DMS79 (cell line): Measurements from ENCODE around the gene PGA4.
"Not testable (repeated sequence)": the region's sequence is repeated elsewhere in the genome, so short reads cannot be mapped to it uniquely, and the experiment has no call there.

Experiments
- DNase-seq: peaks from one replicate; lab custom pipeline; 2025; lab: John Stamatoyannopoulos, UW

The PGA4 gene

GRCh38 chr11:61204502-61205059 is 17.6 kb upstream of the PGA4 start:
- DNase-seq, result not testable (repeated sequence)

- not testable (repeated sequence) for DNase-seq
Observed at GRCh38 chr11:61207636-61208310, 14.4 kb upstream of the PGA4 start.

GRCh38 chr11:61210629-61211028 is 11.5 kb upstream of the PGA4 start:
- not testable (repeated sequence) for DNase-seq

GRCh38 chr11:61211327-61211952 is 10.7 kb upstream of the PGA4 start:
- DNase-seq, result not testable (repeated sequence)

- DNase-seq, result not testable (repeated sequence)
Observed at GRCh38 chr11:61212202-61212601, 9.9 kb upstream of the PGA4 start.

GRCh38 chr11:61213711-61214324 is 8.3 kb upstream of the PGA4 start:
- DNase-seq, result not testable (repeated sequence)

GRCh38 chr11:61218306-61218705 is 3.8 kb upstream of the PGA4 start:
- not testable (repeated sequence) for DNase-seq

GRCh38 chr11:61219016-61219415 is 3.1 kb upstream of the PGA4 start:
- DNase-seq, result not testable (repeated sequence)

- not testable (repeated sequence) for DNase-seq
Observed at GRCh38 chr11:61222692-61223091, 545 bp downstream of the PGA4 start.

GRCh38 chr11:61226457-61227137 is 4.5 kb downstream of the PGA4 start:
- DNase-seq, result not testable (repeated sequence)

GRCh38 chr11:61229458-61229857 is 7.3 kb downstream of the PGA4 start:
- DNase-seq, result not testable (repeated sequence)

GRCh38 chr11:61231033-61231432 is 8.9 kb downstream of the PGA4 start:
- DNase-seq, result not testable (repeated sequence)

GRCh38 chr11:61231585-61231984 is 9.4 kb downstream of the PGA4 start:
- DNase-seq, result not testable (repeated sequence)

- not testable (repeated sequence) for DNase-seq
Observed at GRCh38 chr11:61232548-61233145, 10.5 kb downstream of the PGA4 start.

- DNase-seq, result not testable (repeated sequence)
Observed at GRCh38 chr11:61237130-61237529, 15.0 kb downstream of the PGA4 start.

- DNase-seq, result not testable (repeated sequence)
Observed at GRCh38 chr11:61240288-61240687, 18.1 kb downstream of the PGA4 start.

- not testable (repeated sequence) for DNase-seq
Observed at GRCh38 chr11:61240875-61241274, 18.7 kb downstream of the PGA4 start, which contains the start of gene PGA5. PGA5 (plus strand) TSS chr11:61241175; CDS start chr11:61241227, 52 bp downstream.

- not testable (repeated sequence) for DNase-seq
Observed at GRCh38 chr11:61241526-61241925, 19.4 kb downstream of the PGA4 start.

GRCh38 chr11:61245284-61245964 is 23.3 kb downstream of the PGA4 start:
- not testable (repeated sequence) for DNase-seq

GRCh38 chr11:61248071-61248470 is 25.9 kb downstream of the PGA4 start:
- DNase-seq, result not testable (repeated sequence)

- not testable (repeated sequence) for DNase-seq
Observed at GRCh38 chr11:61249201-61249600, 27.1 kb downstream of the PGA4 start.
